Uterus (tissue), 2 donors: Measurements from ENCODE around the gene METAP1D.

Source experiments
- POLR2A ChIP-seq, 2 donors: fragments of 450-650 bp; IDR thresholded peaks; one replicate each; pipeline ENCODE4 v1.6.1; 2016; ENCODE audit warnings: antibody characterized with exemption in 2 of 2, mild to moderate bottlenecking in 1 of 2, moderate library complexity in 1 of 2
- TF ChIP-seq, protein P1 (sequence below), 4 experiments: fragments of 200-600 bp in 2 of 4; fragments of 450-650 bp in 2 of 4; sonication (generic) in 2 of 4; IDR thresholded peaks; one replicate each; pipeline ENCODE4 v1.5.1; 2016 to 2019; ENCODE audit warnings: antibody characterized with exemption in 4 of 4, mild to moderate bottlenecking in 2 of 4, moderate library complexity in 1 of 4

GRCh38 chr2:172089633-172090032 is 89.9 kb downstream of the METAP1D start:
- TF ChIP-seq, protein P1, sequence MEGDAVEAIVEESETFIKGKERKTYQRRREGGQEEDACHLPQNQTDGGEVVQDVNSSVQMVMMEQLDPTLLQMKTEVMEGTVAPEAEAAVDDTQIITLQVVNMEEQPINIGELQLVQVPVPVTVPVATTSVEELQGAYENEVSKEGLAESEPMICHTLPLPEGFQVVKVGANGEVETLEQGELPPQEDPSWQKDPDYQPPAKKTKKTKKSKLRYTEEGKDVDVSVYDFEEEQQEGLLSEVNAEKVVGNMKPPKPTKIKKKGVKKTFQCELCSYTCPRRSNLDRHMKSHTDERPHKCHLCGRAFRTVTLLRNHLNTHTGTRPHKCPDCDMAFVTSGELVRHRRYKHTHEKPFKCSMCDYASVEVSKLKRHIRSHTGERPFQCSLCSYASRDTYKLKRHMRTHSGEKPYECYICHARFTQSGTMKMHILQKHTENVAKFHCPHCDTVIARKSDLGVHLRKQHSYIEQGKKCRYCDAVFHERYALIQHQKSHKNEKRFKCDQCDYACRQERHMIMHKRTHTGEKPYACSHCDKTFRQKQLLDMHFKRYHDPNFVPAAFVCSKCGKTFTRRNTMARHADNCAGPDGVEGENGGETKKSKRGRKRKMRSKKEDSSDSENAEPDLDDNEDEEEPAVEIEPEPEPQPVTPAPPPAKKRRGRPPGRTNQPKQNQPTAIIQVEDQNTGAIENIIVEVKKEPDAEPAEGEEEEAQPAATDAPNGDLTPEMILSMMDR (IDR thresholded peaks at IDR 0.05), result no peak
- TF ChIP-seq POLR2A (IDR thresholded peaks at IDR 0.05), result no peak
